HepG2 (cell line): ENCODE measurements around the gene FAM20A.

Experiments used
- CTCF ChIP-seq: sonication (generic); formaldehyde crosslinking; IDR thresholded peaks from 2 replicates; pipeline ENCODE4 v1.5.0; 2020; ENCODE audit warnings: mild to moderate bottlenecking, missing genetic modification reagents, moderate library complexity
- EZH2 ChIP-seq: conservative IDR thresholded peaks from 2 replicates; pipeline ENCODE4 v1.6.1; 2012; ENCODE audit warnings: mild to moderate bottlenecking, low read depth, low read length, moderate library complexity
- FOXM1 ChIP-seq: sonication (generic); formaldehyde crosslinking; IDR thresholded peaks from 2 replicates; pipeline ENCODE4 v1.5.0; 2020; ENCODE audit warnings: missing genetic modification reagents
- GABPA ChIP-seq, 2 experiments: IDR thresholded peaks; 2 replicates each; pipeline ENCODE4 v1.6.1; 2011 to 2016; ENCODE audit warnings: low read depth in 2 of 2, low read length in 1 of 2, missing biosample characterization in 1 of 2, missing genetic modification characterization in 1 of 2
- IRX3 ChIP-seq: sonication (generic); formaldehyde crosslinking; IDR thresholded peaks from 2 replicates; pipeline ENCODE4 v1.8.1; 2023; ENCODE audit warnings: mild to moderate bottlenecking, low read depth, missing genetic modification reagents, borderline replicate concordance
- NCOA1 ChIP-seq: sonication (generic); formaldehyde crosslinking; IDR thresholded peaks from 2 replicates; pipeline ENCODE4 v1.9.0; 2021; ENCODE audit warnings: missing genetic modification reagents
- NFIC ChIP-seq: IDR thresholded peaks from 2 replicates; pipeline ENCODE4 v1.6.1; 2012; ENCODE audit warnings: mild to moderate bottlenecking, low read length, inconsistent platforms
- POLR2A ChIP-seq, 2 experiments: IDR thresholded peaks; 2 replicates each; pipeline ENCODE4 v1.6.1; 2011; ENCODE audit warnings: low read depth in 2 of 2, low read length in 2 of 2, mild to moderate bottlenecking in 1 of 2, moderate library complexity in 1 of 2; ENCODE audit not compliant: insufficient read depth in 1 of 2
- YY1 ChIP-seq: IDR thresholded peaks from 2 replicates; pipeline ENCODE4 v1.6.1; 2011; ENCODE audit warnings: low read length, low read depth, moderate library complexity, mild to moderate bottlenecking; ENCODE audit not compliant: insufficient read depth, insufficient replicate concordance
- ZNF143 ChIP-seq: sonication (generic); formaldehyde crosslinking; IDR thresholded peaks from 2 replicates; pipeline ENCODE4 v1.4.0; 2020; ENCODE audit warnings: missing genetic modification reagents
- ZNF710 ChIP-seq: sonication (generic); formaldehyde crosslinking; IDR thresholded peaks from 2 replicates; pipeline ENCODE4 v1.5.0; 2020; ENCODE audit warnings: mild to moderate bottlenecking, missing genetic modification reagents, borderline replicate concordance

- no peak for TF ChIP-seq POLR2A (IDR thresholded peaks at IDR 0.05; ENCODE audit: insufficient read depth in 1 of 2, low read depth in 2 of 2, low read length in 2 of 2)
- TF ChIP-seq CTCF (CRISPR knock-in tag) = no peak
- TF ChIP-seq YY1 = no peak
- TF ChIP-seq NFIC = no peak
- no peak for TF ChIP-seq GABPA (IDR thresholded peaks at IDR 0.05; ENCODE audit: low read depth, low read length)
- TF ChIP-seq GABPA (CRISPR knock-in tag; IDR thresholded peaks at IDR 0.05; ENCODE audit: low read depth) = no peak
- no peak for TF ChIP-seq EZH2
- TF ChIP-seq NCOA1 = no peak
- no peak for TF ChIP-seq ZNF710 (CRISPR knock-in tag)
- TF ChIP-seq ZNF143 (CRISPR knock-in tag) = no peak
- TF ChIP-seq IRX3 (CRISPR knock-in tag) = no peak
- no peak for TF ChIP-seq FOXM1 (CRISPR knock-in tag)
Observed at GRCh38 chr17:68497885-68498319, 103.3 kb downstream of the FAM20A start.
